HUES6 (cell line): Measurements from ENCODE around the gene GULP1.
"Not testable (repeated sequence)": the region's sequence is repeated elsewhere in the genome, so short reads cannot be mapped to it uniquely, and the experiment has no call there.

ENCODE experiments used
- H3K27ac ChIP-seq: 2 replicates; pipeline ENCODE4 v1.7.0; 2013; ENCODE audit warnings: low read depth, mild to moderate bottlenecking, low read length, inconsistent platforms
- H3K27me3 ChIP-seq: 2 replicates; pipeline ENCODE4 v1.6.1; 2013; ENCODE audit warnings: low read length; ENCODE audit not compliant: control insufficient read depth, insufficient read depth
- H3K36me3 ChIP-seq: 2 replicates; pipeline ENCODE4 v1.6.1; 2013; ENCODE audit warnings: low read length; ENCODE audit not compliant: control insufficient read depth, insufficient read depth
- H3K4me1 ChIP-seq: 2 replicates; pipeline ENCODE4 v1.6.1; 2013; ENCODE audit warnings: low read length; ENCODE audit not compliant: control insufficient read depth, insufficient read depth
- H3K4me3 ChIP-seq: 2 replicates; pipeline ENCODE4 v1.5.1; 2013; ENCODE audit warnings: low read depth, low read length
- H3K9ac ChIP-seq: one replicate; pipeline ENCODE4 v1.6.1; 2013; ENCODE audit warnings: mild to moderate bottlenecking, low read length
- H3K9me3 ChIP-seq: 2 replicates; pipeline ENCODE4 v1.6.1; 2013; ENCODE audit warnings: low read depth, low read length; ENCODE audit not compliant: control insufficient read depth, insufficient read depth

The GULP1 gene

DNA sequence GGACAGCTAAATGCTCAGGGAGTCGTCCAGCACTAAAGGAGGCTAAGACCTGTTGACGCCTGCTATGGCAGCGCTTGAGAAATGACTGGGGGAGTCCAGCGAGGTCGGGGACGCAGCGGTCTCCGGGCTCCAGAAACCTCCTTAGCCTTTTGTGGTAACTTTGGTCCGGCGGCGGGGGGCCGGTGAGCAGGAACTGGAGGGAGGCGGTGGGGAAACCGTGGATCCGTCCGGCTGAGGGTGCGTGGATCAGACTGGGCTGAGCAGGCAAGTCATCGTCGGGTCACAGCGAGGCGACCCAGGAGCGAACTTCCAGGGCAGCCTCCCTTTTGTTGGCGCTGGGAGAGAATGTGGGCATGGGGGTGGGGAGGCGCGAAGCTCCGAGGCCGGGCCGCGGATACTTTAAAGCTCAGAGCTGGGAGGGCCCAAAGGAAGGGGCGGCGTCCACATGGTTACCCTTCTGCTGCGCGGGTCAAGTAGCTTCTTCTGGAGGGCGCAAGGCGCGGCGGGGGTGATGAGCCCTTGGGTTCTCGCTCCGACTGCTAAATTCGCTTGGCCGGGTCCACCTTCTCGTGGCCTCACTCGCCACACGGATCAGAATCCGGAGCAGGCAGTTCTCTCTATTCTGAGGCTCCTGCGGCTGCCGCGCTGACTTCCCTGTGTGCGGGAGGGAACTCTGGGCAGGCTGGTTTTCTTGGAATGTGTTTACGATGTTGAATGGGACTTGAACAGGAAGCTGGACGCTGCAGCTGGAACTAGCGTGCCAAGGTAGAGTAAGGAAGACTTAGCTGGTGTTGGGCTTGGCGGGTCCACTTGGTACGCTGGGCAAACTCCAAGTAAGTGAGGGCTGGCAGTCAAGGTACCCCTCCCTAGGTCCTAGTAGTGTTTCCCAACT lies 920 bp downstream of the GULP1 start:
- Histone ChIP-seq H3K36me3 (peaks cover 3% of the 10 kb centered on the region), H3K9ac (peak overlapping the region; percentile 99), H3K4me1 (peaks cover 8% of the 10 kb centered on the region), H3K27ac (peak overlapping the region; percentile 95), H3K27me3 (no peaks in the 10 kb centered on the region), H3K9me3 (no peaks in the 10 kb centered on the region; the same call in 1 of the 2 replicates), H3K4me3 (peak overlapping the region; percentile 86)

DNA sequence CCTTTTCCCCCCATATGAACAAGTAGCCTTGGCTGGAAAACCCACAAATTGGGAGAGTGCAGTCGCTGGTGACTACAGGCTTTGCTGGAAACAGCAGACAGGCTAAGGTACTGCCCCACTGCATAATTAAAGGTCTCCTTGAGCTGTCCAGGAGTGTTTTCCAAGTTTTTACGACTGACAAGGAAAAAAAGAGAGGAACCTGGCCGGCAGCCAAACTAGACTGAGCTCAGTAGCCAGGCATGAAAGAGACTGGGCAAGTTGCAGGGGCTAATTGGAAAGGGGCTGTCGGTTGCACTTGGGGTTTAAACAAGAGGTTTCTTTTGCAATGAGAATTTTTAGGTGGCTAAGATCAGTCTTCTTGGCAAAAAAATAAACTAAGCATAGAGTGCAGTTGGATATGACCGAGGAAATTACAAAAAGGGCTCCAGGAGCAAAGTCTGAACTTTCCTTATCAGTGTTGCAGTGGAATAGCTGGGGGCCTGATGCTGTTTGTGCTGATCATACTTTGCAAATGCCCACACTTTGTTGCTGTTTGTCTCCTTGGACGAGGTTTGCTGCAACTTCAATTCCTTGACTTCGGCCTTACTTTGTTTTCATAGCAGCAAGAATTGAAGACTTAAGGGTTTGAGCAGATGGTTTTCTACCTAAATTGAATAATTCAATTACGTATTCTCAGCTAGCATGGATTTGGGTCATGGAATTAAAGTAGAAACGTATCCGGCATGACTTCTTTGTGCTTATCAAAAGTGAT lies 2.1 kb downstream of the GULP1 start:
- Histone ChIP-seq H3K27ac (peak overlapping the region; percentile 95), H3K4me3 (peak overlapping the region; percentile 86)

DNA sequence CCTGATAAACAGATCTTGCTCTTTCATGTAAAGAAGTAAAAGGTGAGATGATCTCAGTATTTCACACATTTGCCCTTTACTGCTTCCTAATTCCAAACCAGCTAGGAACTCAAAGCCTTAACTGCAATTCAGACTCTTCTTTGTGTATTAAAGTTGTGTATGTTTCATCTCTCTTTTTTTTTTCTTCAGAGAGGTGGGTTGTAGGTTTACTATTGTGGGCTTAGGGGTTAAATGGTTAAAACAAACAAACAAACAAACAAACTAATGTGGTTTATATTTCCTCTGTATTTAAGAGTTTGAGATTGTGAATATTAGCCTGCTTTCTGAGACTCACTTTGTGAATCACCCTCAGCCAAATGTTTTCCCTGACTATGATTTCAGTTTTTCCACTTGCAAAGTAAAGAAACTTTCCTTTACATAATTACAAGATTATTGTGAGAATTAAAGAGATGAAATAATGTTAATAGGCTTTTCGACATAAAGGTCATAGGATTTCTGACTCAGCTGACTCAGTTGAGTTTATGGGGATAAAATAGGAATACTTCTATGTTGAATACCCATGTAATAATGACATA lies 2.8 kb downstream of the GULP1 start:
- Histone ChIP-seq H3K36me3 (peaks cover 3% of the 10 kb centered on the region), H3K27me3 (no peaks in the 10 kb centered on the region), H3K9me3 (peaks cover 8% of the 10 kb centered on the region), H3K9ac (peak overlapping the region; percentile 99), H3K4me1 (peaks cover 8% of the 10 kb centered on the region), H3K27ac (peak overlapping the region; percentile 95), H3K4me3 (peak overlapping the region; percentile 86)

More for the DNA sequence above, 2.1 kb downstream of the GULP1 start:
- Histone ChIP-seq H3K9me3 (peaks cover 7% of the 10 kb centered on the region), H3K27me3 (no peaks in the 10 kb centered on the region), H3K9ac (peak overlapping the region; percentile 99), H3K4me1 (peaks cover 8% of the 10 kb centered on the region), H3K36me3 (peaks cover 3% of the 10 kb centered on the region)

DNA sequence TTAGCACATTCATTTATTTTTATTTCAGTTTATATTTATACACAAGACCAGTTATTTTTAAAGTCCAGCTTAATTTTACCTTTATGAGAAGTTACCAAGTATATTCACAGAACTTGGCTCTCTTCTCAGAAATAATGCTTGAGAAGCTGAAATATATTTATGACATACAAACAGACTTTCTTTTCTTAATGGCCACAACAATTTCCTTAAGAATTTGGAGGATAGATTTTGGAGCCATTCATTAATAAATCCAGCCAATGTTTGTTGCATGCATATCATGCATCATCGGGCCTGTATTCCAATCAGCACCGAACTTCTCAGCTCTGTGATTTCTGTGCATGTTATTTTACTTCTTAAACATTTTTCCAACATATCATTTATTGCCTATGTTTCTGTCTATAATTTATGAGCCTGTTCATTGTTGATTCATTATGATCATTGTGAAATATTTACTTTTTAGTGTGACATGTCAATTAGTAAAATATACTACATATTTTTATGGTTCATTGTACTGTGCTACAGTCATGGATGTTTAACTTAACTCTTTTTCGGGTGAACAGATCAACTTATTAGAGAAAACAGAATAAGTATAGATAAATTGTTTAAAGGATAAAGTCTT lies 3.5 kb downstream of the GULP1 start:
- Histone ChIP-seq H3K36me3 (peaks cover 3% of the 10 kb centered on the region), H3K9me3 (peaks cover 8% of the 10 kb centered on the region), H3K9ac (peak overlapping the region; percentile 36), H3K4me1 (peaks cover 13% of the 10 kb centered on the region), H3K27me3 (no peaks in the 10 kb centered on the region), H3K4me3 (peak overlapping the region; percentile 86), H3K27ac (peak overlapping the region; percentile 95; the same call in 1 of the 2 replicates)

DNA sequence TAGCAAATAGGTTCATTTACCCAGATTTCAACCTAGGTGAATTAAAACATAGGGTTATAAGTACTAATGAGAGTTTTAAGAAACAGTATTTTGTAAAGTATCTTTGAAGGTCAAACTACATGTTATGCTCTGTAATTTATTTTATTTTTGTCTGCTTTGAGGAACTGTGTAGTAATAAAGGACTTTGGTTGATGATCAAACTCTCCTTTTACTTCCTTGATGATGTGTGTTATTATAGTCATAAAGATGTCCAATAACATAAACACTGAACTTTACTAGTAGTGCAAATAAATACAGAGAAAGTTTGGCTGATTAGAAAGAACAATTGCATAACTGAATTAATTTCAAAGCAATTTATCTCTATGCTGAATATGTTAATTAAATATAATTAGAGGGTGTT lies 6.3 kb downstream of the GULP1 start:
- Histone ChIP-seq H3K9ac (no peak overlapping the region), H3K4me3 (no peak overlapping the region), H3K4me1 (peaks cover 29% of the 10 kb centered on the region), H3K27ac (no peak overlapping the region), H3K9me3 (peaks cover 8% of the 10 kb centered on the region), H3K27me3 (no peaks in the 10 kb centered on the region), H3K36me3 (peaks cover 3% of the 10 kb centered on the region)

DNA sequence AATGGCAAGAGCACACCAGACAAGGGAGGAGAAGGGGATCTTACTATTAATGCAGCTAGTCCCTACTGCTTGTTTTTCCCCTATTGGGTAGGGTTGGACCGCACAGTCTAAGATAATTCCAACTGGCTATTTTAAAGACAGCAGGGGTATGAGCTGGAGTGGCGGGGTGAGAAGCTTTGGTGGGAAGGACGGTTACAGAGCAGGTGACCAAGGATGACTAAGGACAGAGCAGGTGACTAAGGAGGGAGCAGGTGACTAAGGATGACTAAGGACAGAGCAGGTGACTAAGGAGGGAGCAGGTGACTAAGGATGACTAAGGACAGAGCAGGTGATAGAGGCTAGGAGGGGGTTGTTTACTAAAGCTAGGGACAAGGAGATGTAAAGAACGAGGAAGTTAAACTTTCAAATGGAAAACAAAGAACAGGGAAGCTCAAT lies 7.3 kb downstream of the GULP1 start:
- H3K9me3 ChIP-seq, H3K27ac ChIP-seq, H3K36me3 ChIP-seq, H3K4me3 ChIP-seq, H3K27me3 ChIP-seq, H3K9ac ChIP-seq: not testable (repeated sequence)
- peaks cover 36% of the 10 kb centered on the region for H3K4me1 ChIP-seq

DNA sequence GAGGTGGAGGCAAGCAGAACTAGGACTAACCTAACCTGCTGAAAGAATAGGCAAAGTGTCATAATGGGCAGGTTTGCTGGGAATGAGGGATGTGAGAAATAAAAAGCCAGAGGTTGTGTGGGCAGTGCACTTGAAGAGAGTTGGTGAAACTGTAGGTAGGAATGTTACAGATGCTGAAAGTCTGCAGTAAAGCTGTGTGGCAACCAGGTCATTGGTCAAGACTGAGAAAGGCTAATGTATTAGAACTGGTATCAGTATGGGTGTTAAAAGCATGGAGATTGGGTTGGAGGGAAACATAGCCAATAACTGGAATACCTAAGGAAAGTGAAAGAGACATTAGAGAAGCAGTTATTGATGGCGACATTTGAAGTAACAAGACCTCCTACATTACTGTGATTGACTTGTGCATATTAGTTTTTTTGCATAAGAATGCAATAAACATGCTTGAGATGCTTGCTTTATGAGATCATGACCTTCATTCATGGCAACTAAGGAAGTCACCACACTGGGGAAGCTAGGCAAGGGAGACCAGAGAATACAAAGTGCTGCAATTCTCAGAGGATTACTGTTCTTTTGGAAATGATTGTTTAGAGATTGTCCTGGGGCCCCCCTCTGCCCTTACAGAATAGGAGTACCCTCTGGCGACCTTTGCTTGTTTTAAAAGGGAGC lies 11.8 kb downstream of the GULP1 start:
- Histone ChIP-seq H3K9ac (peak overlapping the region; percentile 67), H3K4me1 (peaks cover 65% of the 10 kb centered on the region), H3K9me3 (peaks cover 3% of the 10 kb centered on the region), H3K27me3 (no peaks in the 10 kb centered on the region), H3K4me3 (peak overlapping the region; percentile 15; the same call in 1 of the 2 replicates), H3K27ac (peak overlapping the region; percentile 90), H3K36me3 (no peaks in the 10 kb centered on the region; the same call in 1 of the 2 replicates)

DNA sequence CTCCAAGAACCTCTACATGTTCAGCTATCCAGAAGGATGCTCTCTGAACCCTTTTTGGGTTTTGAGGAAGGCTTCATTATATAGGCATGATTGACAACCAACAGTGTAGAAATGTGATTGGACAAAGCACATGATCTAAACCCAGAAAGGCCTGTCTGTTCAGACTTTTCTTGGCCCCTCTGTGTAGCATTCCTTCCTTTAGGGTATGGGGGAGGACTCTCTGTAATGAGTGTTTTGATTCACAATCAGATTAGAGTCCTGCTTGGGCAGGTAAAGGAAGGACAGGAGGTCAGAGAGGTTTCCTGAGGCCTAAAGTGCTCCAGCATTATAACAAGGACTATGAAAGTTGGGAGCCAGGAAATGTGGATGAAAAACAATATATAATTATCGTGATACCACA lies 13.6 kb downstream of the GULP1 start:
- no peaks in the 10 kb centered on the region; the same call in 1 of the 2 replicates for H3K9me3 ChIP-seq
- H3K4me1 ChIP-seq: peaks cover 60% of the 10 kb centered on the region
- H3K27ac ChIP-seq: peak overlapping the region; percentile 90
- no peak overlapping the region for H3K4me3 ChIP-seq
- no peaks in the 10 kb centered on the region; the same call in 1 of the 2 replicates for H3K36me3 ChIP-seq
- H3K27me3 ChIP-seq: no peaks in the 10 kb centered on the region
- H3K9ac ChIP-seq: peak overlapping the region; percentile 39

DNA sequence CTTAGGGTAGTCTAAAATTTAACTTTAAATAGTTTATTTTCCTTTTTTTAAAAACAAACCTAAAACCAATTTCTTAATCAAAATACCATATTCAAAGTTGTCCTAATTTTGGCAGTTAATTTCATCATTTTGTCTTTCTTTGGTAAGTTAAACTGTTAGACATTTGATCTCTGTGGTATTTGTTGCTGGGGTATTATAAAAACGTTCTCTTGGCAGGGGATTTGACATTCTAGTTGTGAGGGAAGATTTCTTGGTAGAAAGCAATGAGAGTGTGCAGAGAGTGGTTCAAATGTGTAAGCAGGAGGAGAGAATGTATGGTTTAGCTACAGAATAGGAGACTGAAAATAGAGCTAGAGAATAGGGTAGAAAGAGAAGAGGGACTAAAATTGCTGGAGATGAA lies 14.6 kb downstream of the GULP1 start:
- no peak overlapping the region; the same call in 1 of the 2 replicates for H3K27ac ChIP-seq
- H3K4me3 ChIP-seq: no peak overlapping the region
- no peaks in the 10 kb centered on the region for H3K27me3 ChIP-seq
- H3K4me1 ChIP-seq: peaks cover 53% of the 10 kb centered on the region
- H3K9ac ChIP-seq: no peak overlapping the region
- H3K9me3 ChIP-seq: peaks cover 1% of the 10 kb centered on the region; the same call in 1 of the 2 replicates
- H3K36me3 ChIP-seq: no peaks in the 10 kb centered on the region; the same call in 1 of the 2 replicates

DNA sequence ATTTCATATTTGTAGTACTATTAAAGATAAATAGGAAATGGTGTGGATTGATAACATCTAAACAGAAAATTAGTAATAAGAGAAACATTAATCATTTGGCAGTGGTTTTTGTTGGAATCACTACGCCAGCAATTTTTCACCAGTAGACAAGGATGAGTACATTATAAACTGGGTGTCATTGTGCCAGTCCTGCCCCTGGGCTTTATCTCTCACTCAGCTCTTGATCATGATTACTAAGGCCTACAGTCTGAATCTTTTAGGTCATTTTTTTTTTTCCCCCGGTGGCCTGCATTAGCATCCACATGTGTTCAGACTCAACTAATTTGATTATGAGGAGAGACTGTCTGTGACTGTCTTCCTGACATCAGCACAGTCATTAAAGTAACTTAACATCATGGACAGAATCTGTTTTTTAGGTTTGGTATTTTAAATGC lies 16.2 kb downstream of the GULP1 start:
- Histone ChIP-seq H3K27me3 (no peaks in the 10 kb centered on the region), H3K9me3 (peaks cover 7% of the 10 kb centered on the region), H3K4me3 (no peak overlapping the region), H3K27ac (no peak overlapping the region), H3K9ac (no peak overlapping the region), H3K36me3 (no peaks in the 10 kb centered on the region; the same call in 1 of the 2 replicates), H3K4me1 (peaks cover 37% of the 10 kb centered on the region)
